ENCODE results near the gene TMEM164. TPM values are rescaled to one million over a fixed set of nuclear protein-coding genes. Genes with fewer than 3 reads are reported as not detected.

TMEM164 gene
- total RNA-seq, 1 experiment from 2014 or later = 26.2 TPM

GRCh38 chrX:110059410-110059809 lies 56.5 kb downstream of the TMEM164 start:
- no peaks in the 10 kb centered on the region for H3K9me3 Mint-ChIP-seq (ENCODE audit: unreplicated experiment)
- no TSS peak for BruUV-seq (replicated peaks)
- peaks cover 8% of the 10 kb centered on the region for H3K4me1 Mint-ChIP-seq (ENCODE audit: low read depth, unreplicated experiment)
- no peak overlapping the region for H3K27ac Mint-ChIP-seq (ENCODE audit: unreplicated experiment)
- intact Hi-C loops (cut with micrococcal nuclease; ENCODE audit: unreplicated experiment) = no loop called here
- H3K27me3 ChIP-seq (replicated peaks; ENCODE audit: control insufficient read depth, insufficient read depth, low read length) = no peaks in the 10 kb centered on the region
- no peak for DNase-seq
- no peak overlapping the region for H3K4me3 Mint-ChIP-seq (ENCODE audit: unreplicated experiment)
- ChIA-PET POLR2A (no interaction called here), CTCF (no interaction called here)
- H3K4me1 ChIP-seq = no peaks in the 10 kb centered on the region
- H3K4me3 ChIP-seq (ENCODE audit: low read depth, low read length) = no peak overlapping the region
- no peaks in the 10 kb centered on the region; the same call in 1 of the 2 replicates for H3K36me3 ChIP-seq (ENCODE audit: control insufficient read depth, insufficient read depth, low read length)
- H3K27me3 Mint-ChIP-seq (ENCODE audit: insufficient read depth, unreplicated experiment) = no peaks in the 10 kb centered on the region
- no peak for TF ChIP-seq CTCF (IDR thresholded peaks at IDR 0.05; ENCODE audit: insufficient read depth in 1 of 2, low read depth in 1 of 2, low read length in 1 of 2, severe bottlenecking in 1 of 2, unreplicated experiment in 1 of 2)
- H3K9me3 ChIP-seq = no peaks in the 10 kb centered on the region
- no peaks in the 10 kb centered on the region for H3K36me3 Mint-ChIP-seq (ENCODE audit: insufficient read depth, unreplicated experiment)

GRCh38 chrX:110060317-110060716 lies 57.4 kb downstream of the TMEM164 start:
- peaks cover 7% of the 10 kb centered on the region for H3K4me1 Mint-ChIP-seq (ENCODE audit: low read depth, unreplicated experiment)
- H3K4me1 ChIP-seq = no peaks in the 10 kb centered on the region
- no peak overlapping the region for H3K4me3 ChIP-seq (ENCODE audit: low read depth, low read length)
- H3K27me3 ChIP-seq (replicated peaks; ENCODE audit: control insufficient read depth, insufficient read depth, low read length) = no peaks in the 10 kb centered on the region
- CTCF ChIA-PET = no interaction called here
- intact Hi-C loops (cut with micrococcal nuclease; ENCODE audit: unreplicated experiment) = no loop called here
- H3K27me3 Mint-ChIP-seq (ENCODE audit: insufficient read depth, unreplicated experiment) = no peaks in the 10 kb centered on the region
- H3K4me3 Mint-ChIP-seq (ENCODE audit: unreplicated experiment) = no peak overlapping the region
- no peak for TF ChIP-seq CTCF (IDR thresholded peaks at IDR 0.05; ENCODE audit: insufficient read depth in 1 of 2, low read depth in 1 of 2, low read length in 1 of 2, severe bottlenecking in 1 of 2, unreplicated experiment in 1 of 2)
- no TSS peak for BruUV-seq (replicated peaks)
- POLR2A ChIA-PET = no interaction called here
- no peaks in the 10 kb centered on the region for H3K9me3 ChIP-seq
- no peak for DNase-seq
- no peaks in the 10 kb centered on the region for H3K36me3 Mint-ChIP-seq (ENCODE audit: insufficient read depth, unreplicated experiment)
- no peak overlapping the region for H3K27ac Mint-ChIP-seq (ENCODE audit: unreplicated experiment)
- H3K9me3 Mint-ChIP-seq (ENCODE audit: unreplicated experiment) = no peaks in the 10 kb centered on the region
- H3K36me3 ChIP-seq (ENCODE audit: control insufficient read depth, insufficient read depth, low read length) = no peaks in the 10 kb centered on the region

GRCh38 chrX:110060846-110061537 lies 58.1 kb downstream of the TMEM164 start:
- H3K4me1 ChIP-seq = no peaks in the 10 kb centered on the region
- TF ChIP-seq CTCF (IDR thresholded peaks at IDR 0.05; ENCODE audit: insufficient read depth in 1 of 2, low read depth in 1 of 2, low read length in 1 of 2, severe bottlenecking in 1 of 2, unreplicated experiment in 1 of 2) = no peak
- CTCF ChIA-PET = no interaction called here
- POLR2A ChIA-PET = no interaction called here
- no peaks in the 10 kb centered on the region for H3K9me3 Mint-ChIP-seq (ENCODE audit: unreplicated experiment)
- H3K4me3 ChIP-seq (ENCODE audit: low read depth, low read length) = no peak overlapping the region
- H3K27ac Mint-ChIP-seq (ENCODE audit: unreplicated experiment) = no peak overlapping the region
- no peaks in the 10 kb centered on the region for H3K9me3 ChIP-seq
- H3K4me3 Mint-ChIP-seq (ENCODE audit: unreplicated experiment) = no peak overlapping the region
- no peaks in the 10 kb centered on the region for H3K27me3 ChIP-seq (replicated peaks; ENCODE audit: control insufficient read depth, insufficient read depth, low read length)
- no peaks in the 10 kb centered on the region for H3K4me1 Mint-ChIP-seq (ENCODE audit: low read depth, unreplicated experiment)
- no peak for DNase-seq
- no TSS peak for BruUV-seq (replicated peaks)
- intact Hi-C loops (cut with micrococcal nuclease; ENCODE audit: unreplicated experiment) = no loop called here
- no peaks in the 10 kb centered on the region for H3K36me3 Mint-ChIP-seq (ENCODE audit: insufficient read depth, unreplicated experiment)
- no peaks in the 10 kb centered on the region for H3K36me3 ChIP-seq (ENCODE audit: control insufficient read depth, insufficient read depth, low read length)
- H3K27me3 Mint-ChIP-seq (ENCODE audit: insufficient read depth, unreplicated experiment) = no peaks in the 10 kb centered on the region
